IMR-90 (cell line): ENCODE data around the gene AFAP1L1. TPM values are rescaled to one million over a fixed set of nuclear protein-coding genes. Genes with fewer than 3 reads are reported as not detected.
A peak's percentile ranks its signal among the peaks of the same experiment; 100 is the strongest.

Experiments used
- ATAC-seq: fragments of 200-7000 bp; cut with Tn5 transposase; 2 replicates; pipeline ENCODE4 v1.9.1; 2020; ENCODE audit warnings: low read depth, mild to moderate bottlenecking, moderate library complexity
- BruUV-seq: library from RNA; stranded (reverse); fragments of 400-500 nt; replicated peaks from 2 replicates; lab custom pipeline; 2021; lab: Mats Ljungman, UMichigan
- CTCF ChIA-PET: fragments of 300-600 bp; formaldehyde crosslinking; extraction: SDS; loops from one replicate; lab custom pipeline; 2021; ENCODE audit warnings: antibody characterized with exemption; lab: Yijun Ruan, JAX
- POLR2A ChIA-PET: fragments of 300-600 bp; sonication (Branson Sonifier 250); formaldehyde crosslinking; loops from one replicate; lab custom pipeline; 2022; ENCODE audit warnings: antibody characterized with exemption; ENCODE audit not compliant: unreplicated experiment; lab: Charles Lee
- DNase-seq: peaks from one replicate; pipeline ENCODE4 v3.0.0; 2013
- H2AFZ ChIP-seq: replicated peaks from 2 replicates; pipeline ENCODE3; 2013; ENCODE audit warnings: low read length, mild to moderate bottlenecking; ENCODE audit not compliant: poor library complexity
- H2AK5ac ChIP-seq: 2 replicates; pipeline ENCODE4 v1.6.1; 2013; ENCODE audit warnings: low read depth, low read length, inconsistent platforms
- H2AK9ac ChIP-seq: replicated peaks from 2 replicates; pipeline ENCODE3; 2013; ENCODE audit warnings: mild to moderate bottlenecking, low read depth, low read length, moderate library complexity; ENCODE audit not compliant: poor library complexity
- H2BK120ac ChIP-seq: 2 replicates; pipeline ENCODE4 v1.6.1; 2013; ENCODE audit warnings: low read depth, low read length, inconsistent platforms
- H2BK15ac ChIP-seq: 3 replicates; pipeline ENCODE4 v1.6.1; 2013; ENCODE audit warnings: low read depth, low read length, inconsistent platforms
- H2BK20ac ChIP-seq: 2 replicates; pipeline ENCODE4 v1.6.1; 2013; ENCODE audit warnings: low read depth, mild to moderate bottlenecking, inconsistent platforms, low read length, moderate library complexity
- H2BK5ac ChIP-seq: 2 replicates; pipeline ENCODE4 v1.6.1; 2013; ENCODE audit warnings: mild to moderate bottlenecking, low read depth, low read length, inconsistent platforms; ENCODE audit not compliant: poor library complexity, severe bottlenecking
- H3K14ac ChIP-seq: replicated peaks from 2 replicates; pipeline ENCODE4 v1.6.1; 2013; ENCODE audit warnings: low read depth, low read length, inconsistent platforms
- H3K18ac ChIP-seq: 2 replicates; pipeline ENCODE4 v1.6.1; 2013; ENCODE audit warnings: low read depth, low read length, control low read depth
- H3K23ac ChIP-seq: 2 replicates; pipeline ENCODE4 v1.6.1; 2013; ENCODE audit warnings: low read depth, low read length, inconsistent platforms
- H3K27ac ChIP-seq: 2 replicates; pipeline ENCODE4 v1.5.1; 2013; ENCODE audit warnings: mild to moderate bottlenecking, control low read depth, low read length; ENCODE audit not compliant: insufficient read depth
- H3K27me3 ChIP-seq: 2 replicates; pipeline ENCODE4 v1.6.1; 2013; ENCODE audit warnings: low read length; ENCODE audit not compliant: control insufficient read depth, insufficient read depth
- H3K36me3 ChIP-seq: 2 replicates; pipeline ENCODE4 v1.6.1; 2013; ENCODE audit warnings: low read length, mixed read lengths; ENCODE audit not compliant: control insufficient read depth, insufficient read depth
- H3K4ac ChIP-seq: 2 replicates; pipeline ENCODE4 v1.6.1; 2013; ENCODE audit warnings: low read depth, low read length, inconsistent platforms
- H3K4me1 ChIP-seq: 2 replicates; pipeline ENCODE4 v1.6.1; 2013; ENCODE audit warnings: low read length, mixed read lengths; ENCODE audit not compliant: control insufficient read depth, insufficient read depth
- H3K4me2 ChIP-seq: 2 replicates; pipeline ENCODE4 v1.6.1; 2013; ENCODE audit warnings: low read depth, mild to moderate bottlenecking, control low read depth, low read length, moderate library complexity
- H3K4me3 ChIP-seq: 2 replicates; pipeline ENCODE4 v1.5.1; 2013; ENCODE audit warnings: low read depth, mild to moderate bottlenecking, control low read depth, low read length, moderate library complexity; ENCODE audit not compliant: insufficient read depth
- H3K56ac ChIP-seq: 2 replicates; pipeline ENCODE4 v1.6.1; 2013; ENCODE audit warnings: low read length, inconsistent platforms; ENCODE audit not compliant: insufficient read depth; ENCODE audit errors: extremely low read depth
- H3K79me1 ChIP-seq, 2 experiments: 2 replicates each; pipeline ENCODE4 v1.6.1; 2013; ENCODE audit warnings: low read length in 2 of 2, inconsistent platforms in 1 of 2, low read depth in 1 of 2
- H3K9ac ChIP-seq: 2 replicates; pipeline ENCODE4 v1.6.1; 2013; ENCODE audit warnings: low read depth, low read length, control low read depth
- H3K9me1 ChIP-seq: 2 replicates; pipeline ENCODE4 v1.6.1; 2013; ENCODE audit warnings: low read length, inconsistent platforms; ENCODE audit not compliant: insufficient read depth
- H3K9me3 ChIP-seq: 2 replicates; pipeline ENCODE4 v1.6.1; 2013; ENCODE audit warnings: low read length; ENCODE audit not compliant: control insufficient read depth, insufficient read depth
- H4K20me1 ChIP-seq: 2 replicates; pipeline ENCODE4 v1.6.1; 2013; ENCODE audit warnings: low read length, inconsistent platforms; ENCODE audit not compliant: insufficient read depth
- H4K5ac ChIP-seq: 2 replicates; pipeline ENCODE4 v1.6.1; 2013; ENCODE audit warnings: mild to moderate bottlenecking, low read depth, low read length, control low read depth
- H4K8ac ChIP-seq, 2 experiments: 2 replicates each; pipeline ENCODE4 v1.6.1; 2013; ENCODE audit warnings: low read depth in 2 of 2, low read length in 2 of 2, control low read depth in 1 of 2, inconsistent platforms in 1 of 2
- H4K91ac ChIP-seq: 2 replicates; pipeline ENCODE4 v1.6.1; 2013; ENCODE audit warnings: low read depth, low read length, inconsistent platforms; ENCODE audit not compliant: insufficient read depth
- CEBPB ChIP-seq: IDR thresholded peaks from 2 replicates; pipeline ENCODE4 v1.6.1; 2012; ENCODE audit warnings: low read depth, low read length, improper control_type of control experiment
- RAD21 ChIP-seq: IDR thresholded peaks from 2 replicates; pipeline ENCODE4 v1.6.1; 2012; ENCODE audit warnings: low read length, improper control_type of control experiment
- SMC3 ChIP-seq: fragments of 150-350 bp; IDR thresholded peaks from 2 replicates; pipeline ENCODE4 v1.6.1; 2016; ENCODE audit warnings: low read depth, mild to moderate bottlenecking, antibody characterized with exemption, low read length, moderate library complexity
- dilution Hi-C: fragments of 300-500 bp; cut with HindIII; formaldehyde crosslinking; loops from one replicate; pipeline ENCODE4 v1.14.3; 2018; ENCODE audit warnings: low sequenced_read_pairs; ENCODE audit not compliant: unreplicated experiment
- in situ Hi-C: fragments of 300-500 bp; cut with MboI; formaldehyde crosslinking; loops from 3 replicates; pipeline ENCODE4 v1.14.3; 2019; ENCODE audit warnings: low sequenced_read_pairs, inconsistent platforms, mixed read lengths
- intact Hi-C: fragments of 100-400 bp; cut with micrococcal nuclease; formaldehyde crosslinking; loops from 2 replicates; pipeline ENCODE4 v1.10.0; 2022
- polyA plus RNA-seq, 3 experiments: library from polyadenylated mRNA; depleted of rRNA; stranded (reverse); fragments of >200 nt; gene quantifications; 2 replicates each; pipeline ENCODE4 v1.2.3, GENCODE V29; 2012; ENCODE audit warnings: low replicate concordance in 1 of 3
- total RNA-seq: library from RNA; depleted of rRNA; stranded (reverse); fragments of >200 nt; gene quantifications from 2 replicates; pipeline ENCODE4 v1.2.3, GENCODE V29; 2012

The AFAP1L1 gene
- total and polyA plus RNA-seq, 2 of the 4 experiments (the other 2 are of a cell fraction): 3.3 to 5.7 TPM

- Histone ChIP-seq H2AK9ac (no peak overlapping the region), H3K4me2 (peak overlapping the region; percentile 39; the same call in 1 of the 2 replicates), H3K4me3 (no peak overlapping the region), H3K36me3 (peaks cover 16% of the 10 kb centered on the region), H3K79me1 (peaks cover 0 to 16% of the 10 kb centered on the region in 2 experiments; a peak in 2 of 4 replicates), H2BK120ac (peak overlapping the region; percentile 90), H4K91ac (peak overlapping the region; percentile 48; the same call in 1 of the 2 replicates), H4K8ac (peak overlapping the region in 1 of 2 experiments; percentile 53; a peak in 3 of 4 replicates), H3K23ac (peak overlapping the region; percentile 86; the same call in 1 of the 2 replicates), H3K14ac (0 out of 2 replicates have a peak overlapping the region, but pooled peaks have one; percentile 28), H4K20me1 (peaks cover 5% of the 10 kb centered on the region; the same call in 1 of the 2 replicates), H3K9me3 (no peaks in the 10 kb centered on the region), H4K5ac (no peak overlapping the region), H3K56ac (0 out of 2 replicates have a peak overlapping the region, but pooled peaks have one; percentile 26), H2BK20ac (peak overlapping the region; percentile 91), H3K4me1 (peaks cover 13% of the 10 kb centered on the region), H2BK5ac (peak overlapping the region; percentile 82), H3K18ac (peak overlapping the region; percentile 48; the same call in 1 of the 2 replicates), H3K9ac (no peak overlapping the region), H2BK15ac (peak overlapping the region; percentile 33; the same call in 1 of the 3 replicates), H3K4ac (peak overlapping the region; percentile 87), H3K9me1 (peaks cover 28% of the 10 kb centered on the region), H2AK5ac (peak overlapping the region; percentile 36; the same call in 1 of the 2 replicates), H3K27ac (no peak overlapping the region), H3K27me3 (no peaks in the 10 kb centered on the region), H2AFZ (no peak overlapping the region)
- dilution Hi-C loops (no loop called here), intact Hi-C loops (no loop called here), in situ Hi-C loops (no loop called here)
- ATAC-seq: peak; percentile 40
- TF ChIP-seq CEBPB: peak; percentile 82
- TF ChIP-seq SMC3: no peak
- TF ChIP-seq RAD21: no peak
- peak; percentile 61 for DNase-seq
- POLR2A ChIA-PET: no interaction called here
- CTCF ChIA-PET: no interaction called here
- BruUV-seq: no TSS peak
Measured at GRCh38 chr5:149256451-149256850, 15.2 kb upstream of the AFAP1L1 start.
